HepG2 (cell line): ENCODE measurements around the gene PPM1M. TPM values are rescaled to one million over a fixed set of nuclear protein-coding genes. Genes with fewer than 3 reads are reported as not detected.

Source experiments
- ATAC-seq: fragments of 200-7000 bp; cut with Tn5 transposase; 3 replicates; pipeline ENCODE4 v1.9.1; 2020; ENCODE audit warnings: mild to moderate bottlenecking, moderate library complexity
- BruUV-seq: library from RNA; stranded (reverse); fragments of 400-500 nt; replicated peaks from 2 replicates; lab custom pipeline; 2021; lab: Mats Ljungman, UMichigan
- CTCF ChIA-PET: fragments of 300-600 bp; formaldehyde crosslinking; extraction: SDS; loops from one replicate; lab custom pipeline; 2021; ENCODE audit warnings: low total read pairs, inconsistent platforms, low intra/inter-chr PET ratio; lab: Yijun Ruan, JAX
- POLR2A ChIA-PET: fragments of 350-600 bp; sonication (Branson Sonifier 250); formaldehyde crosslinking; loops from one replicate; lab custom pipeline; 2020; ENCODE audit warnings: antibody characterized with exemption, inconsistent platforms; lab: Yijun Ruan, JAX
- DNase-seq: peaks from one replicate; pipeline ENCODE4 v3.0.0-alpha.2; 2015; ENCODE audit warnings: low spot score
- FAIRE-seq: peaks from 3 replicates; lab custom pipeline; 2011; peaks lifted over from hg19 to GRCh38; lab: Jason Lieb, UNC
- H2AFZ ChIP-seq: one replicate; pipeline ENCODE4 v1.6.1; 2011; ENCODE audit warnings: low read length, inconsistent platforms
- H3K27ac ChIP-seq: fragments of 300-600 bp; 3 replicates; pipeline ENCODE4 v1.8.0; 2011; ENCODE audit warnings: mixed run types, mild to moderate bottlenecking, mixed read lengths, low read length, inconsistent platforms; ENCODE audit not compliant: insufficient read depth; ENCODE audit errors: extremely low read length
- H3K27me3 ChIP-seq, 2 experiments: fragments of 200-600 bp in 1 of 2; 2 replicates in 1 of 2; 3 replicates in 1 of 2; pipeline versions ENCODE4 v1.6.0 to v1.8.0; 2011; ENCODE audit warnings: low read length in 2 of 2, mild to moderate bottlenecking in 2 of 2, moderate library complexity in 2 of 2, inconsistent platforms in 1 of 2; ENCODE audit not compliant: insufficient read depth in 2 of 2, control insufficient read depth in 1 of 2
- H3K36me3 ChIP-seq, 2 experiments: fragments of 200-600 bp in 1 of 2; replicated peaks in 1 of 2; 2 replicates in 1 of 2; 3 replicates in 1 of 2; pipeline versions ENCODE4 v1.5.1 to v1.8.0; 2011; ENCODE audit warnings: low read length in 2 of 2, inconsistent platforms in 1 of 2; ENCODE audit not compliant: insufficient read depth in 2 of 2, control insufficient read depth in 1 of 2
- H3K4me1 ChIP-seq: 2 replicates; pipeline ENCODE4 v1.5.1; 2012; ENCODE audit warnings: low read length, inconsistent platforms; ENCODE audit not compliant: insufficient read depth
- H3K4me2 ChIP-seq: 2 replicates; pipeline ENCODE4 v1.6.0; 2011; ENCODE audit warnings: low read depth, low read length, inconsistent platforms
- H3K4me3 ChIP-seq, 3 experiments: fragments of 200-600 bp in 1 of 3; sonication (generic), shearing (Covaris generic) in 1 of 3; replicated peaks in 1 of 3; 2 replicates each; pipeline ENCODE4 v1.5.1; 2011 to 2016; ENCODE audit warnings: low read length in 3 of 3, inconsistent platforms in 2 of 3, low read depth in 2 of 3, mild to moderate bottlenecking in 2 of 3, control low read depth in 1 of 3, mixed read lengths in 1 of 3; ENCODE audit not compliant: insufficient read depth in 1 of 3
- H3K79me2 ChIP-seq: one replicate; pipeline ENCODE4 v1.6.1; 2011; ENCODE audit warnings: low read length, inconsistent platforms; ENCODE audit not compliant: insufficient read depth
- H3K9ac ChIP-seq: 2 replicates; pipeline ENCODE4 v1.6.0; 2011; ENCODE audit warnings: mild to moderate bottlenecking, low read depth, low read length, inconsistent platforms; ENCODE audit not compliant: insufficient read depth
- H3K9me3 ChIP-seq: 2 replicates; pipeline ENCODE4 v1.5.1; 2012; ENCODE audit warnings: mild to moderate bottlenecking, low read length
- H4K20me1 ChIP-seq: 2 replicates; pipeline ENCODE4 v1.6.0; 2011; ENCODE audit warnings: inconsistent platforms, mild to moderate bottlenecking, low read length, moderate library complexity; ENCODE audit not compliant: insufficient read depth
- ZNF468 ChIP-seq: sonication (generic); formaldehyde crosslinking; IDR thresholded peaks from 2 replicates; pipeline ENCODE4 v1.8.0; 2022; ENCODE audit warnings: mild to moderate bottlenecking, moderate library complexity, missing genetic modification reagents
- ZNF577 ChIP-seq: sonication (generic); formaldehyde crosslinking; IDR thresholded peaks from 2 replicates; pipeline ENCODE4 v1.4.0; 2020; ENCODE audit warnings: mild to moderate bottlenecking, low read depth, missing genetic modification reagents, borderline replicate concordance
- ZNF878 ChIP-seq: sonication (generic); formaldehyde crosslinking; IDR thresholded peaks from 2 replicates; pipeline ENCODE4 v1.8.1; 2023; ENCODE audit warnings: mild to moderate bottlenecking, missing genetic modification reagents, moderate library complexity
- WGBS: methylation state at CpG from one replicate; pipeline ENCODE4 v1.1.6; 2017; ENCODE audit warnings: low lambda C conversion rate; 5-methylcytosine and 5-hydroxymethylcytosine counted together
- in situ Hi-C: cut with HindIII; loops from 2 replicates; pipeline ENCODE4 v1.10.0; 2017; ENCODE audit warnings: low pct_unique_long_range_greater_than_20kb; ENCODE audit not compliant: extremely low pct_ligation_motif_present
- intact Hi-C: fragments of 100-400 bp; cut with micrococcal nuclease; formaldehyde crosslinking; loops from one replicate; pipeline ENCODE4 v1.10.0; 2022; ENCODE audit not compliant: unreplicated experiment
- polyA plus RNA-seq, 8 experiments: library from polyadenylated mRNA; depleted of rRNA in 3 of 8; stranded (reverse) in 7 of 8; unstranded in 1 of 8; fragments of >200 nt; fragmentation: Illumina TruSeq in 4 of 8; extraction: Trizol in 4 of 8; gene quantifications; 2 replicates each; pipeline versions ENCODE4 v1.2.1 to v1.2.3, GENCODE V29; 2011 to 2016; ENCODE audit warnings: low read depth in 4 of 8, missing spikeins in 1 of 8, mixed read lengths in 1 of 8; ENCODE audit not compliant: insufficient read depth in 1 of 8
- total RNA-seq, 5 experiments: library from RNA; depleted of rRNA; stranded (reverse); fragments of >200 nt; fragmentation: Illumina TruSeq; extraction: Trizol; gene quantifications; 2 replicates each; pipeline ENCODE4 v1.2.3, GENCODE V29; 2016; ENCODE audit warnings: low read depth in 1 of 5

Gene PPM1M
- total and polyA plus RNA-seq, 2 of the 13 experiments (the other 11 are each of a cell fraction or from before 2014, with no cell fraction given), result 2.5 to 5.9 TPM

- FAIRE-seq (no peak), DNase-seq (no peak), ATAC-seq (no peak)
- Histone ChIP-seq H2AFZ (no peak overlapping the region), H4K20me1 (peaks cover 27% of the 10 kb centered on the region), H3K4me3 (no peak overlapping the region), H3K27me3 (no peaks in the 10 kb centered on the region), H3K79me2 (peaks cover 20% of the 10 kb centered on the region), H3K4me2 (no peak overlapping the region), H3K36me3 (peaks cover 21 to 47% of the 10 kb centered on the region in 2 experiments), H3K9ac (no peak overlapping the region), H3K27ac (no peak overlapping the region), H3K9me3 (no peaks in the 10 kb centered on the region), H3K4me1 (peaks cover 28% of the 10 kb centered on the region)
- TF ChIP-seq ZNF577 (CRISPR knock-in tag) (no peak), ZNF878 (CRISPR knock-in tag) (no peak)
- intact Hi-C loops, result no loop called here
- in situ Hi-C loops, result no loop called here
- ChIA-PET CTCF (no interaction called here), POLR2A (interaction anchor here (2.2 kb wide), 1 partner anchor 57 kb away, joined by 7 read pairs; no protein-coding TSS in a partner anchor)
- no TSS peak for BruUV-seq
- WGBS, result 91% methylated on average over 1 of the region's 5 CpGs
These were observed 12.4 kb upstream of the PPM1M start for GRCh38 chr3:52233108-52233591.

GRCh38 chr3:52233968-52234367 is 11.6 kb upstream of the PPM1M start:
- Histone ChIP-seq H2AFZ (no peak overlapping the region), H3K4me2 (no peak overlapping the region), H3K79me2 (peaks cover 25% of the 10 kb centered on the region), H3K4me3 (no peak overlapping the region), H3K36me3 (peaks cover 21 to 44% of the 10 kb centered on the region in 2 experiments), H4K20me1 (peaks cover 27% of the 10 kb centered on the region), H3K4me1 (peaks cover 32% of the 10 kb centered on the region), H3K27ac (no peak overlapping the region), H3K27me3 (no peaks in the 10 kb centered on the region; a peak in 1 of 5 replicates), H3K9me3 (no peaks in the 10 kb centered on the region), H3K9ac (no peak overlapping the region)
- DNase-seq (no peak), ATAC-seq (no peak), FAIRE-seq (no peak)
- CTCF ChIA-PET, result no interaction called here
- POLR2A ChIA-PET, result interaction anchor here (1.6 to 5.9 kb wide), 2 partner anchors 12 to 53 kb away, joined by 5 to 126 read pairs; partner anchors contain the start of genes GLYCTK and PPM1M
- in situ Hi-C loops, result no loop called here
- intact Hi-C loops, result no loop called here
- BruUV-seq, result no TSS peak
- TF ChIP-seq ZNF468 (CRISPR knock-in tag), result no peak
- WGBS, result 91% methylated on average over 3 of the region's 3 CpGs
